ENCODE measurements around the gene NAT9.

NAT9 gene

GRCh38 chr17:74761419-74761818 is 14.7 kb downstream of the NAT9 start:
- DNase-seq (ENCODE audit: low read depth in 2 of 2) = no peak

DNA sequence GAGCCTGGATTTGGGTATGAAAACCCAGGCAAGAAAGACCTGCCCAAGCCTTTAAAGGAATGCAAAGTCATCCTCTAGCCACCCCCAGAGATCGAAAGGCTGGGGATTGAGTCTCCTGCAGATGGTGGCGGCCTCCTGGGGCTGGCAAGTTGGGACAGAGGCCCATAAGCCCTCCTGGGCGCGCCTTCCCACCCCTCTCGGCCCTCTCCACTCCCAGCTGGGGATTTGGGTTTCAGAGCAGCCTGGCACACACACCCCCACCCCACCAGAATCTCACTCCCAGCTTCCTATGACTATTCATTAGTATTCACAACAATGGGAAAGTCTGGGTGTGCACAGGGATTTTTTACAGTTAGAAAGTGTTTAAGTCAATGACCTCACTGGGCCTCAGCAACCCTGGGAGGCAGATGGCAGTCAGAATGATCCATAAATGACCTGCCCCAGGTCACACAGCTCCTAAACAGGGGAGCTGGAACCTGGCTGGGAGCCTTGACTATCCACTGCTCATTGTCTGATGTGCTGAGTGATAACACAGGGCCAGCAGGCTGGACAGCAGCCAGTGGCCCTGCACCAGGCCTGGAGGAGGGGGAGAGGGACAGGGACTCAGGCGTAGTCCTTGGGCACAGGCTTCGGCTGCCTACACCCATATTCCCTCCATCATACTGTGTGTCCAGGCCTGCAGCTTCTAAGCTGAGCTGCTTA is 15.6 kb downstream of the NAT9 start:
- DNase-seq (ENCODE audit: low read depth in 2 of 2) = no peak

DNA sequence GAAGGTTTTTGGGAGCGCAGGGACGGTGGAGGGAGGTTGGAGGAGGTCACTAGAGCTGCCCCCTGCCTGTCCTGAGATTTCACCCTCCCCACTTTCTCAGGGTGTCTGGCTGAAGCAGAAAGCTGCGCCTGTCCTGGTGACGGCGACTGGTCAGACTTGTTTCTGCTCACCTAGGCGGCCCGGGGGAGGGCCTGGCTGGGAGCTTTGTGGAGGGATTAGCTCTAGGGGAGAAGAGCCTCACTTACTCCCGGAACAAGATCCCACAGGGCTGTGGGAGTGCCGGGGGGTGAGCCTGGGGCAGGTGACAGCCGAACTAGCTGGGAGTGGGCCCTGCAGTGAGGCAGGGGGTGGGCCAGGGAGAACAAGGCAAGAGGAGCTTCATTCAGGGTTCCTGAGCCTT is 16.2 kb downstream of the NAT9 start:
- DNase-seq (ENCODE audit: low read depth in 2 of 2) = no peak

- no peak for DNase-seq (ENCODE audit: low read depth in 2 of 2)
These were observed 16.8 kb downstream of the NAT9 start for GRCh38 chr17:74759243-74759801.

DNA sequence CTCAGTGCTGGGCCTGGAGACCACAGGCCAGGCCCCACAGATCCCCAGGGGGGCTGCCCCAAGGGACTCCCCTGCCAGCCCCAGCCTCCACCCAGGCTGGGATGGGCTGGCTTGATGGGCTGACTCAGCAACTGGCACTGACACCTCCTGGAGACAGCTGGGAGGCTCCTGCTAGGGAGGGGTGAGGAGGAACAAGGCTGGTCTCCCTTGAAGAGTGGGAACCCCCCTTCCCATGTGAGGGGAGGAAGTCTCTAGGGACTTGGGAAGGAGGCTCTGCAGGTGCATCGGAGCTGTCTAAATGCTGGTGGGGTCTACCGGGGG is 17.3 kb downstream of the NAT9 start:
- no peak for DNase-seq (ENCODE audit: low read depth in 2 of 2)

DNA sequence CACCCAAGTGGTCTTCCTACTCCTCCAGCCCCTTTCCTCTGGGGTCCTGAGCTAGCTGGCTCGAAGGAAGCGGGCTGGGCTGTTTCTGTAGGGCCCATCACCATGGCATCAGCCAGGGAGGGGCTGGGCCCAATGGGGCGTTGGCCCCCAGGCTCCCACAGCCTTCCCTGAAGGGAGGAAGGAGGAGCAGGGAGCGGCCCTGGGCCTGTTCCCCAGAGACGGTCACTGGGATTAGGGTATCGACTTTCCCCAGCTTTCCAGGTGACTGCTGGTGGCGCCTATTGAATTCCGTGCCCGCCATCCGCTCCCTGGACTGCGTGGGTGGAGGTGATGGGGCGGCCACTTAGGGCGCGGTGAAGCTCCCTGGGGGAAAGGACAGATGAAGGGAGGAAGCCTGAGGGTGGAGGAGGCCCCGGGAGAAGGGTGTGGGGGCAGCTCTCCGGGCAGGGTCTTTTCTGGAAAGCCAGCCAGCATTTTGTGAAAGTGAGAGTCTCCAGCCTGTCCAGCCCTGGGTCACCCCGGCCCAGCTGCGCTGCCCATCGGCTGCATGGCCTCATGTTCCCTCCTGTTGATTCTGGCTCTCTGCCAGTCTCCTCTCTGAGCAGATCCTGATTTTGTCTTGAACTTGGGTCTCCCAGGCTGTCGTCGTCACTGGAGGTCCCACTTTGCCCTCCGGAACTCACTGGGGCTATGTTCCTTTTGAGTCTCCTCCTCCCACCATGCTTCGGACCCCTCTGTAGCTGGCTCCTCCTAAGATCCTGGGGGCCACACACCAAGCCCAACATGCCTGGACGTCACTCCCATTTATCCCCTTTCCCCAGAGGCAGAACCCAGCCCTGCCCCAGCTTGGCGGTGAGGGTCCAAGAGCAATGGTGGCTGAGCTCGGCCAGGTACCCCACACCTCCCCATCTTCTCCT is 18.0 kb downstream of the NAT9 start:
- DNase-seq (ENCODE audit: low read depth in 2 of 2) = no peak

GRCh38 chr17:74757502-74757901 is 18.6 kb downstream of the NAT9 start:
- DNase-seq (ENCODE audit: low read depth in 2 of 2) = no peak

GRCh38 chr17:74756891-74757290 is 19.3 kb downstream of the NAT9 start:
- DNase-seq (ENCODE audit: low read depth in 2 of 2) = no peak

GRCh38 chr17:74755533-74755932 is 20.6 kb downstream of the NAT9 start:
- DNase-seq (ENCODE audit: low read depth in 2 of 2) = no peak

- DNase-seq (ENCODE audit: low read depth in 2 of 2) = no peak
These were observed 21.3 kb downstream of the NAT9 start for GRCh38 chr17:74754832-74755231.

DNA sequence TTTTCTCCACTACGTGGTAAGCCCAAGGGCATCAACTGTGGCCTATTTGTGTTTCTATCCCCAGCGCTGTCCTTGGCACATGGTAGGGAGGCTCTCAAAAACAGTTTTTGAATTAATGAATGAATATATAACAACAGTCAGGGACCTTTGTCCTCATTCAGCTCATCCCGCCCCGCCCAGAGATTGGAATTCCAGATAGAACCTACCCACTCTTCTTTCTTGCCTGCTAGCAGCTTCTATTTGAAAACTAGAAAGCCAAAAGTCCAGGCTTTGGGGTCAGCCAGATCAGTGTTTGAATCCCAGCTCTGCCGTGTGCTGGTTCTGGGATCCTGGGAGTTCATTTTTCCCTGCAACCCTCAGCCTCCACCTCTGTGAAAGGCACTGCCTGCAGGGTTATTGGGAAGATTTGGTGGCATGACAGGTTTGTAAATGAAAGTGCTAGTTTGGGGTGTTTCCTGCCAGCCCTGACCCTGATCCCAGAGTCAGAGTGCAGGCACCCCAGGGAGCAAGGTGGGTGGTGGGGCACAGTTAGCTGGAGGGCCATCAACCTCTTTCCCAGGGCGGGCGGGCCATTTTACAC is 23.2 kb downstream of the NAT9 start:
- DNase-seq (ENCODE audit: low read depth in 2 of 2) = no peak

GRCh38 chr17:74752415-74752814 is 23.7 kb downstream of the NAT9 start:
- no peak for DNase-seq (ENCODE audit: low read depth in 2 of 2)

- DNase-seq (ENCODE audit: low read depth in 2 of 2) = no peak
These were observed 25.6 kb downstream of the NAT9 start for GRCh38 chr17:74750327-74751069.

- DNase-seq (ENCODE audit: low read depth in 2 of 2) = no peak
These were observed 26.2 kb downstream of the NAT9 start for GRCh38 chr17:74750039-74750326.

- DNase-seq (ENCODE audit: low read depth in 2 of 2) = no peak
These were observed 26.7 kb downstream of the NAT9 start for GRCh38 chr17:74749279-74750038.

GRCh38 chr17:74748529-74749278 is 27.4 kb downstream of the NAT9 start, which contains the start of gene NHERF1:
NHERF1 (plus strand) TSS chr17:74748628; CDS start chr17:74748847, 219 bp downstream.
- DNase-seq (ENCODE audit: low read depth in 2 of 2) = peak; percentile 87 to 91

DNA sequence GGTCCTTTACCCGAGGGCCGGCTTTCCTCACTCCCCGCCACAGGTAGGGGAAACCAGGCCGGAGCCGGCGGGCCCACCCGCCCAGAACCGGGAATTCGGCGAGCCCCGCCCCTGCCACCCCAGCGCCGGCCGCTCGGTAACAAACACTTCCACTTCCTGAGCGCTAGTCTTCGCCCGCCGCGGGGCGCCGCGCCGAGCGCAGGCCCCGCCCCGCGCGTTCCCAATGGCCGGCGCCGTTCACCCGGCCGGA is 27.9 kb downstream of the NAT9 start:
- no peak for DNase-seq (ENCODE audit: low read depth in 2 of 2)

DNA sequence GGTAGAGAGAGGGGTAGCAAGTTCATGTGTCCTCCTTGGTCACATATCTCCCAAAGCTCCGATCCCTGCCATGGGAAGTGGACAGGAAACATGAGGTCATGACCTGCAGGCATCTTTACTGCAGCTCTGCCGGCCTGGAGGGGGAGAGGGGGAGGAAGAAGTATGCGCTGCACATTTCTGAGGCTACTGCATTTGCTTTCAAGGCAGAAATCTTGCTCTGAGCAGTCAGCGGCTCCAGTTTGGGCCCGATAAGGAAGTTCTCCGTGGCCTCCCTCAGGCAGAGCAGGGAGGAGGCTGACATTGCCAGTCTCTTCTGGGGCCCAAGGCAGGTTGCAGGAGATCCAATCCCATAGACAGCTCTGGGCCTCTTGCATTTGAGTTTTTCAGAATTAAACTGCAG is 29.2 kb downstream of the NAT9 start:
- no peak for DNase-seq (ENCODE audit: low read depth in 2 of 2)

- DNase-seq (ENCODE audit: low read depth in 2 of 2) = no peak
These were observed 29.8 kb downstream of the NAT9 start for GRCh38 chr17:74746376-74746775.

GRCh38 chr17:74745548-74746177 is 30.5 kb downstream of the NAT9 start:
- DNase-seq (ENCODE audit: low read depth in 2 of 2) = no peak

Data from stimulated activated CD8-positive, alpha-beta memory T cell treated with anti-CD3 and anti-CD28 coated beads, Interleukin-2, amount 100 ng/mL, for 1 hour (primary cell).